Measurements from ENCODE around the gene NXN. TPM values are rescaled to one million over a fixed set of nuclear protein-coding genes. Genes with fewer than 3 reads are reported as not detected.

NXN gene
- total and polyA plus RNA-seq, 2 donors (not counting 1 experiment from before 2014, with no cell fraction given), result 0.04 to 0.17 TPM

DNA sequence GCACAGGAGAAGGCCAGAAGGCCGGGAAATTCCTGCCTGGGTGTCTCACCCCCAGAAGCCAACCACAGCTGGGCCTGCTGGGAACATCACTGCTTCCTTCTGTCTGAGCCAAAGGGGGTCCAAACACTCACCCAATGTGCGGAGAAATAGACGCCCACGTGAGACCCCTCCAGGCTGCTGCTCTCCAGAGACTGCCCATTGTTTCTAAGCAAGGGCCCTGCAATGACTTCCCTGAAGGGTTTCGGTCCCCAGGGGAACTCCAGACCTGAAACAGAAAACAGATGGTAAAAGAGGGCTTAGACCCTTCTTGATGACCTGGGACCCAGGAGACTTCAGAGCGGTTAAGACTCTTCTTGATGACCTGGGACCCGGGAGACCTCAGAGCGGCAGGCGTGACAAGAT, 156.1 kb downstream of the NXN start:
- Histone ChIP-seq H4K20me1 (ENCODE audit: control insufficient read depth, insufficient read depth, low read length, poor library complexity, severe bottlenecking) (no peaks in the 10 kb centered on the region), H3K4me2 (replicated peaks; ENCODE audit: low read depth, low read length, poor library complexity, severe bottlenecking) (no peak overlapping the region), H3K9ac (ENCODE audit: low read length) (no peak overlapping the region), H3K9me3 (ENCODE audit: control extremely low read depth in 1 of 3, control insufficient read depth in 2 of 3, insufficient read depth in 1 of 3, low read length in 2 of 3) (no peaks in the 10 kb centered on the region), H3K4me1 (ENCODE audit: control insufficient read depth in 2 of 2, insufficient read depth in 2 of 2, low read length in 2 of 2) (no peaks in the 10 kb centered on the region), H3K27ac (ENCODE audit: low read length in 2 of 2) (no peak overlapping the region), H2AFZ (ENCODE audit: insufficient read depth, low read depth, low read length, poor library complexity, severe bottlenecking) (no peak overlapping the region), H3K79me2 (ENCODE audit: control insufficient read depth, insufficient read depth, low read length) (no peaks in the 10 kb centered on the region), H3K4me3 (ENCODE audit: control extremely low read depth in 1 of 5, extremely low read depth in 1 of 5, insufficient read depth in 1 of 5, low read depth in 2 of 5, low read length in 4 of 5) (no peak overlapping the region), H3K27me3 (replicated peaks in 1 of 4; ENCODE audit: control extremely low read depth in 1 of 4, control insufficient read depth in 3 of 4, insufficient read depth in 4 of 4, low read length in 3 of 4) (no peaks in the 10 kb centered on the region), H3K36me3 (replicated peaks in 1 of 2; ENCODE audit: control extremely low read depth in 1 of 2, control insufficient read depth in 1 of 2, extremely low read depth in 1 of 2, insufficient read depth in 2 of 2, low read length in 1 of 2) (no peaks in the 10 kb centered on the region)
- no peak overlapping the region for H3K27ac Mint-ChIP-seq
- H3K4me1 Mint-ChIP-seq, result no peaks in the 10 kb centered on the region
- ATAC-seq (ENCODE audit: low read depth) (no peak), DNase-seq (no peak)
- intact Hi-C loops (cut with micrococcal nuclease), result no loop called here
- ChIA-PET CTCF (no interaction called here), POLR2A (no interaction called here)
- H3K9me3 Mint-ChIP-seq (ENCODE audit: insufficient read depth), result no peaks in the 10 kb centered on the region
- H3K4me3 Mint-ChIP-seq, result no peak overlapping the region
- WGBS (ENCODE audit: insufficient coverage), result 40% methylated on average over 7 of the region's 9 CpGs
- TF ChIP-seq, protein P1, sequence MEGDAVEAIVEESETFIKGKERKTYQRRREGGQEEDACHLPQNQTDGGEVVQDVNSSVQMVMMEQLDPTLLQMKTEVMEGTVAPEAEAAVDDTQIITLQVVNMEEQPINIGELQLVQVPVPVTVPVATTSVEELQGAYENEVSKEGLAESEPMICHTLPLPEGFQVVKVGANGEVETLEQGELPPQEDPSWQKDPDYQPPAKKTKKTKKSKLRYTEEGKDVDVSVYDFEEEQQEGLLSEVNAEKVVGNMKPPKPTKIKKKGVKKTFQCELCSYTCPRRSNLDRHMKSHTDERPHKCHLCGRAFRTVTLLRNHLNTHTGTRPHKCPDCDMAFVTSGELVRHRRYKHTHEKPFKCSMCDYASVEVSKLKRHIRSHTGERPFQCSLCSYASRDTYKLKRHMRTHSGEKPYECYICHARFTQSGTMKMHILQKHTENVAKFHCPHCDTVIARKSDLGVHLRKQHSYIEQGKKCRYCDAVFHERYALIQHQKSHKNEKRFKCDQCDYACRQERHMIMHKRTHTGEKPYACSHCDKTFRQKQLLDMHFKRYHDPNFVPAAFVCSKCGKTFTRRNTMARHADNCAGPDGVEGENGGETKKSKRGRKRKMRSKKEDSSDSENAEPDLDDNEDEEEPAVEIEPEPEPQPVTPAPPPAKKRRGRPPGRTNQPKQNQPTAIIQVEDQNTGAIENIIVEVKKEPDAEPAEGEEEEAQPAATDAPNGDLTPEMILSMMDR (IDR thresholded peaks at IDR 0.05), result no peak
- TF ChIP-seq EZH2 (IDR thresholded peaks at IDR 0.05; ENCODE audit: borderline replicate concordance, insufficient read depth, low read depth, low read length, poor library complexity, severe bottlenecking), result no peak
- H3K27me3 Mint-ChIP-seq, result peaks cover 3% of the 10 kb centered on the region

DNA sequence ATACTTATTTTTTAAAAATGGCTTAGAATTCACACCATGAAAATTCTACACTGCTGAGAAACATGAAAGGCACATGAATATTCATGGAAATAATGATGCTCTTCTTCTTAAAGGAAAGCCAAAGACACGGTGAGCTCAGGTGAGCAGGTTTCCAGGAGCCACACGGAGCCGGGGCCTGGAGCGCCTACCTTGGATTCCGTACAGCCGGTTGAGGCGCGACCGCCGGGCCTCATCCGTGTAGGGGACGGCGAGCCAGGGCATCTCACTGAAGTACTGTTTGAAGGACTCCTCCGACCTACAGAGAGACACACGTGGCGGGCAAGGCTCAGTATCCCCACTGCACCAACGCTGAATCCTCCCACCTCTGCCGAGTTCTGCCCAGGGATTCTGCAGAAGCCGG, 160.3 kb downstream of the NXN start:
- H3K79me2 ChIP-seq (ENCODE audit: control insufficient read depth, insufficient read depth, low read length), result no peaks in the 10 kb centered on the region
- H3K9ac ChIP-seq (ENCODE audit: low read length), result no peak overlapping the region
- H3K9me3 ChIP-seq (ENCODE audit: control extremely low read depth in 1 of 3, control insufficient read depth in 2 of 3, insufficient read depth in 1 of 3, low read length in 2 of 3), result no peaks in the 10 kb centered on the region
- CTCF ChIA-PET, result no interaction called here
- 96% methylated on average over 18 of the region's 19 CpGs for WGBS (ENCODE audit: insufficient coverage)
- H4K20me1 ChIP-seq (ENCODE audit: control insufficient read depth, insufficient read depth, low read length, poor library complexity, severe bottlenecking), result no peaks in the 10 kb centered on the region
- no peaks in the 10 kb centered on the region for H3K36me3 ChIP-seq (replicated peaks in 1 of 2; ENCODE audit: control extremely low read depth in 1 of 2, control insufficient read depth in 1 of 2, extremely low read depth in 1 of 2, insufficient read depth in 2 of 2, low read length in 1 of 2)
- no peak overlapping the region for H3K4me2 ChIP-seq (replicated peaks; ENCODE audit: low read depth, low read length, poor library complexity, severe bottlenecking)
- intact Hi-C loops (cut with micrococcal nuclease), result no loop called here
- H3K27me3 ChIP-seq (replicated peaks in 1 of 4; ENCODE audit: control extremely low read depth in 1 of 4, control insufficient read depth in 3 of 4, insufficient read depth in 4 of 4, low read length in 3 of 4), result no peaks in the 10 kb centered on the region
- Mint-ChIP-seq H3K4me1 (no peaks in the 10 kb centered on the region), H3K27ac (no peak overlapping the region), H3K9me3 (ENCODE audit: insufficient read depth) (no peaks in the 10 kb centered on the region), H3K27me3 (peaks cover 6% of the 10 kb centered on the region), H3K4me3 (no peak overlapping the region)
- no peak overlapping the region for H3K27ac ChIP-seq (ENCODE audit: low read length in 2 of 2)
- TF ChIP-seq EZH2 (IDR thresholded peaks at IDR 0.05; ENCODE audit: borderline replicate concordance, insufficient read depth, low read depth, low read length, poor library complexity, severe bottlenecking), result no peak
- TF ChIP-seq, protein P1 (IDR thresholded peaks at IDR 0.05), result no peak
- no peak overlapping the region for H3K4me3 ChIP-seq (ENCODE audit: control extremely low read depth in 1 of 5, extremely low read depth in 1 of 5, insufficient read depth in 1 of 5, low read depth in 2 of 5, low read length in 4 of 5)
- H2AFZ ChIP-seq (ENCODE audit: insufficient read depth, low read depth, low read length, poor library complexity, severe bottlenecking), result no peak overlapping the region
- DNase-seq, result no peak
- ATAC-seq (ENCODE audit: low read depth), result no peak
- H3K4me1 ChIP-seq (ENCODE audit: control insufficient read depth in 2 of 2, insufficient read depth in 2 of 2, low read length in 2 of 2), result no peaks in the 10 kb centered on the region
- POLR2A ChIA-PET, result no interaction called here

All from B cell (primary cell).